ENCODE data around the gene C8B. TPM values are rescaled to one million over a fixed set of nuclear protein-coding genes. Genes with fewer than 3 reads are reported as not detected.

The C8B gene
- total and polyA plus RNA-seq, 4 experiments from 2014 or later = not detected

DNA sequence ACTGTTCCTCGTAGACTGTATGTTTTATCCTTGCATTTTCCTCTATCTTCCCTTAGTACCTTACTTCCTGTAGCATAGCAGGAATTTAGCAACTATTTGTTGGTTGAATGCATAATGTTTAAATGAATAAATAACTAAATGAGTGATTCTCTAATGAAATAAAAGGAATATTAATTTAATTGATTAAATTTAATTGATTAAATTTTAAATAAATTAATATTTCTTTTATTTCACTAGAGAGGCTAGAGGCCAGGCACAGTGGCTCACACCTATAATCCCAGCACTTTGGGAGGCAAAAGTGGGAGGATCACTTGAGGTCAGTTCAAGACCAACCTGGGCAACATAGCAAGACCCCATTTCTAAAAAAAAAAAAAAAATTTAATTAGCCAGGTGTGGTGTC lies 25.8 kb downstream of the C8B start:
- CTCF ChIA-PET (ENCODE audit: partially characterized antibody) = interaction anchor here (0.8 kb wide), 1 partner anchor 10 kb away, joined by 3 read pairs; no protein-coding TSS in a partner anchor

GRCh38 chr1:56939209-56939608 lies 26.6 kb downstream of the C8B start:
- POLR2A ChIA-PET (ENCODE audit: partially characterized antibody) = no interaction called here

More for the DNA sequence above, 25.8 kb downstream of the C8B start:
- no peak overlapping the region for H3K4me3 Mint-ChIP-seq
- no peak for DNase-seq
- H3K36me3 Mint-ChIP-seq = no peaks in the 10 kb centered on the region
- no peak overlapping the region for H3K4me3 ChIP-seq (ENCODE audit: low read length in 2 of 2)
- no peak overlapping the region for H3K27ac ChIP-seq (ENCODE audit: low read depth, low read length)
- no peaks in the 10 kb centered on the region for H3K9me3 ChIP-seq (ENCODE audit: control insufficient read depth in 1 of 2, low read length in 2 of 2)
- H3K4me1 Mint-ChIP-seq = no peaks in the 10 kb centered on the region
- peaks cover 0 to 3% (median 0%) of the 10 kb centered on the region in 8 donors for H3K9me3 Mint-ChIP-seq
- H3K27ac Mint-ChIP-seq = no peak overlapping the region
- no peaks in the 10 kb centered on the region for H3K4me1 ChIP-seq (ENCODE audit: insufficient read depth, low read length)
- POLR2A ChIA-PET (ENCODE audit: partially characterized antibody) = no interaction called here
- no peaks in the 10 kb centered on the region for H3K27me3 ChIP-seq (ENCODE audit: insufficient read depth, low read length)
- peaks cover 0 to 3% of the 10 kb centered on the region in 2 donors for H3K27me3 Mint-ChIP-seq
- H3K36me3 ChIP-seq (ENCODE audit: insufficient read depth, low read length) = no peaks in the 10 kb centered on the region
- intact Hi-C loops (cut with micrococcal nuclease) = no loop called here

DNA sequence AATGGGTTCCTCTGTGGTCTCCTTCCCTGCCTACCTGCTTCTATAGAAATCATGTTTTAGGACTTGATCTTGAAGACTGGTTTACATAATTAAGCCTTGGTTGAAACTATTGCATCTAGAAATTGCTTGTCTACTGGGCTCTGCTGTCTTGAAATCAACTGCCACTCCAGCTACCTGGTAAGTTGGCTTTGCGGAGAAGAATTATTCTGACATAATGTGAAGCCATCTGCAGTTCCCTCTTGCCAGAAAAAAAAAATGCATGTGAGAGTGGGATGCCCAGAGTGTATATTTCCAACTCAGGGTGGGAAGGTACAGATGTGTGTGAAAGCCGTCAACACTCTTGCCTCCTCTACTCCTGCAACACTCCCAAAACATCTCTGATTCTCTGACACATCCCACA lies 27.2 kb downstream of the C8B start:
- POLR2A ChIA-PET (ENCODE audit: partially characterized antibody) = no interaction called here
- H3K4me1 ChIP-seq (ENCODE audit: insufficient read depth, low read length) = no peaks in the 10 kb centered on the region
- H3K4me1 Mint-ChIP-seq = no peaks in the 10 kb centered on the region
- H3K9me3 Mint-ChIP-seq = peaks cover 0 to 3% (median 0%) of the 10 kb centered on the region in 8 donors
- no peak overlapping the region for H3K27ac Mint-ChIP-seq
- CTCF ChIA-PET (ENCODE audit: partially characterized antibody) = no interaction called here
- no peak overlapping the region for H3K4me3 Mint-ChIP-seq
- H3K36me3 Mint-ChIP-seq = no peaks in the 10 kb centered on the region
- no peak overlapping the region for H3K4me3 ChIP-seq (ENCODE audit: low read length in 2 of 2)
- no peak overlapping the region for H3K27ac ChIP-seq (ENCODE audit: low read depth, low read length)
- H3K27me3 ChIP-seq (ENCODE audit: insufficient read depth, low read length) = no peaks in the 10 kb centered on the region
- no peaks in the 10 kb centered on the region for H3K36me3 ChIP-seq (ENCODE audit: insufficient read depth, low read length)
- DNase-seq = no peak
- intact Hi-C loops (cut with micrococcal nuclease) = no loop called here
- no peaks in the 10 kb centered on the region for H3K9me3 ChIP-seq (ENCODE audit: control insufficient read depth in 1 of 2, low read length in 2 of 2)
- peaks cover 0 to 3% of the 10 kb centered on the region in 2 donors for H3K27me3 Mint-ChIP-seq

More at GRCh38 chr1:56939209-56939608, 26.6 kb downstream of the C8B start:
- no peaks in the 10 kb centered on the region for H3K36me3 ChIP-seq (ENCODE audit: insufficient read depth, low read length)
- CTCF ChIA-PET (ENCODE audit: partially characterized antibody) = no interaction called here
- Mint-ChIP-seq H3K27me3 (peaks cover 0 to 3% of the 10 kb centered on the region in 2 donors), H3K4me1 (no peaks in the 10 kb centered on the region), H3K9me3 (peaks cover 0 to 3% (median 0%) of the 10 kb centered on the region in 8 donors), H3K36me3 (no peaks in the 10 kb centered on the region), H3K27ac (no peak overlapping the region), H3K4me3 (no peak overlapping the region)
- no peak overlapping the region for H3K4me3 ChIP-seq (ENCODE audit: low read length in 2 of 2)
- H3K4me1 ChIP-seq (ENCODE audit: insufficient read depth, low read length) = no peaks in the 10 kb centered on the region
- H3K9me3 ChIP-seq (ENCODE audit: control insufficient read depth in 1 of 2, low read length in 2 of 2) = no peaks in the 10 kb centered on the region
- no peaks in the 10 kb centered on the region for H3K27me3 ChIP-seq (ENCODE audit: insufficient read depth, low read length)
- intact Hi-C loops (cut with micrococcal nuclease) = no loop called here
- H3K27ac ChIP-seq (ENCODE audit: low read depth, low read length) = no peak overlapping the region
- no peak for DNase-seq

DNA sequence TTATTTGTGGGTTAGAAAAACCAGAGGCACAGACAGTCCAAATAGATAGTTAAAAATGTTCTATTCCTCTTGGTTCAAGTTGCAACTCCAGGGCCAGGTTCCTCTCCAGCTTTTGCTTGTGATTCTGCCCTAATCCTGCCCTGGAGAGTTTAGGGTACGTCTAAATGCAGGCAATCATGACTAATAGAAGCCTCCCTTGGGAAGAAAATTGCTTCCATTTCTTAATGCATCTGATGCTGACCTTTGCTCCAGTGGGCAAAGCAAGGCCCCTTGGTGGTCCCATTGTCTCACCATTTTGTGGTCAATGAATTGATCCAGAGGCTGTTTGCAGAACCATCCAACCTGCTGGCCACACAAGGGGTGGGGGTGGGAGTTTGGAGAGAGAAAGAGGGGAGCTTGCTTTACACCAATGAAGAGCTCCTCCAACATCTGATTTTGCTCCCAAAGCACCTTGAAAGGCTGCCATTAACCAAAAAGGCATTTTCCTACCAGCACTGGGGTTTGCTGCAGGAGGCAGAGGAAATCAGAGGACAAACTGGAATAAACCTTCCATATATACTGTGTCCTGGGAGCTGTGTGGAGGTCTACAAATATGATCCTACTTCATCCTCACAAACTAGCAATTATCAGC lies 31.3 kb downstream of the C8B start:
- H3K27me3 Mint-ChIP-seq = peaks cover 0 to 2% of the 10 kb centered on the region in 2 donors
- Histone ChIP-seq H3K36me3 (ENCODE audit: insufficient read depth, low read length) (no peaks in the 10 kb centered on the region), H3K27me3 (ENCODE audit: insufficient read depth, low read length) (no peaks in the 10 kb centered on the region), H3K9me3 (ENCODE audit: control insufficient read depth in 1 of 2, low read length in 2 of 2) (no peaks in the 10 kb centered on the region), H3K4me3 (ENCODE audit: low read length in 2 of 2) (no peak overlapping the region), H3K4me1 (ENCODE audit: insufficient read depth, low read length) (no peaks in the 10 kb centered on the region), H3K27ac (ENCODE audit: low read depth, low read length) (no peak overlapping the region)
- H3K4me3 Mint-ChIP-seq = no peak overlapping the region
- no peak for DNase-seq
- peaks cover 0 to 4% (median 0%) of the 10 kb centered on the region in 8 donors for H3K9me3 Mint-ChIP-seq
- CTCF ChIA-PET (ENCODE audit: partially characterized antibody) = no interaction called here
- no peak overlapping the region for H3K27ac Mint-ChIP-seq
- H3K36me3 Mint-ChIP-seq = no peaks in the 10 kb centered on the region
- POLR2A ChIA-PET (ENCODE audit: partially characterized antibody) = no interaction called here
- intact Hi-C loops (cut with micrococcal nuclease) = no loop called here
- H3K4me1 Mint-ChIP-seq = no peaks in the 10 kb centered on the region

DNA sequence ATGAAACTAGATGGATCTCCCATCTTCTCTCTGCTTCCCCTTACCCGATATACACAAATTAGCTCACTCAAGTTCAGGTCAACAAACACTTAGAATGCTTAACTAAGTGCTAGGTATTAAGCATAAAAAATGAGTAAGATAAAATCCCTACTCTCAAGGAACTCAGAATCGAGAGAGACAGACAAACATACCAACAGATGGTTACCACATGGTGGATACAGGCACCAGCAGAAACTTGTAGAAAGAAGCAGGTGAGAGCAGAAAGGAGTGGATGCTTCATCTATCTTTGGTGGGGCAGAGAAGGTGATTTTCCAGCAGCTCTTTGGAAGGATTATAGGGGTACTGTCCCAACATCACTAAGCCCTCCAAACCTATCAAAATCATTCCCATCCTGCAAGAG lies 32.2 kb downstream of the C8B start:
- Histone ChIP-seq H3K27me3 (ENCODE audit: insufficient read depth, low read length) (no peaks in the 10 kb centered on the region), H3K9me3 (ENCODE audit: control insufficient read depth in 1 of 2, low read length in 2 of 2) (no peaks in the 10 kb centered on the region), H3K4me1 (ENCODE audit: insufficient read depth, low read length) (no peaks in the 10 kb centered on the region), H3K27ac (ENCODE audit: low read depth, low read length) (no peak overlapping the region), H3K4me3 (ENCODE audit: low read length in 2 of 2) (no peak overlapping the region), H3K36me3 (ENCODE audit: insufficient read depth, low read length) (no peaks in the 10 kb centered on the region)
- DNase-seq = no peak
- Mint-ChIP-seq H3K27me3 (peaks cover 0 to 2% of the 10 kb centered on the region in 2 donors), H3K9me3 (peaks cover 0 to 4% (median 0%) of the 10 kb centered on the region in 8 donors), H3K4me3 (no peak overlapping the region), H3K36me3 (no peaks in the 10 kb centered on the region), H3K27ac (no peak overlapping the region), H3K4me1 (no peaks in the 10 kb centered on the region)
- intact Hi-C loops (cut with micrococcal nuclease) = no loop called here
- ChIA-PET POLR2A (ENCODE audit: partially characterized antibody) (no interaction called here), CTCF (ENCODE audit: partially characterized antibody) (no interaction called here)

- H3K36me3 ChIP-seq (ENCODE audit: insufficient read depth, low read length) = no peaks in the 10 kb centered on the region
- ChIA-PET CTCF (ENCODE audit: partially characterized antibody) (no interaction called here), POLR2A (ENCODE audit: partially characterized antibody) (no interaction called here)
- Mint-ChIP-seq H3K4me3 (no peak overlapping the region), H3K9me3 (peaks cover 0 to 4% (median 0%) of the 10 kb centered on the region in 8 donors), H3K4me1 (no peaks in the 10 kb centered on the region), H3K27me3 (peaks cover 0 to 4% of the 10 kb centered on the region in 2 donors), H3K36me3 (no peaks in the 10 kb centered on the region), H3K27ac (no peak overlapping the region)
- H3K27ac ChIP-seq (ENCODE audit: low read depth, low read length) = no peak overlapping the region
- intact Hi-C loops (cut with micrococcal nuclease) = no loop called here
- no peak for DNase-seq
- no peaks in the 10 kb centered on the region for H3K4me1 ChIP-seq (ENCODE audit: insufficient read depth, low read length)
- H3K9me3 ChIP-seq (ENCODE audit: control insufficient read depth in 1 of 2, low read length in 2 of 2) = no peaks in the 10 kb centered on the region
- no peak overlapping the region for H3K4me3 ChIP-seq (ENCODE audit: low read length in 2 of 2)
- no peaks in the 10 kb centered on the region for H3K27me3 ChIP-seq (ENCODE audit: insufficient read depth, low read length)
Observed at GRCh38 chr1:56933161-56933560, 32.7 kb downstream of the C8B start.

DNA sequence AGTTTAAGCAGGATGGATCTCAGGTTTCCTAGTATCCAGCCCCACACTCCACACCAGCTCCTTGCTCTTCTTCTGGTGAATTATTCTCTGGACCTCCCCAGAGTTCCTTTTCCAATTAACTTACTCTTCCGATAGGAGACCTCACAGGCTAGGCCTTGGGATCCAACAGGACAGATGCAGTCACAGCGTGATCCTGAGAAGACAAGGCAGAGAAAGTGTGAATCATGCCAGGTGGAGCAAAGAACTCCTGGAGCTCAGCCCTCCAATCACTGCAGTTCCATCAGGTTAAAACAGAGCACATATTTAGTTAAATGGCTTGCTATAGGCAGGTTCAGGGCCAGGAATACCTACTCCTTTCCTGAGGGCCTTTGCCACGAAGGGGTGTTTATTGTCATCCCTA lies 34.1 kb downstream of the C8B start:
- no peak for DNase-seq
- no peak overlapping the region for H3K4me3 ChIP-seq (ENCODE audit: low read length in 2 of 2)
- Mint-ChIP-seq H3K27me3 (peaks cover 0 to 2% of the 10 kb centered on the region in 2 donors), H3K4me3 (no peak overlapping the region), H3K27ac (no peak overlapping the region), H3K36me3 (no peaks in the 10 kb centered on the region), H3K4me1 (no peaks in the 10 kb centered on the region), H3K9me3 (peaks cover 0 to 3% (median 0%) of the 10 kb centered on the region in 8 donors)
- H3K36me3 ChIP-seq (ENCODE audit: insufficient read depth, low read length) = no peaks in the 10 kb centered on the region
- no peaks in the 10 kb centered on the region for H3K27me3 ChIP-seq (ENCODE audit: insufficient read depth, low read length)
- no peaks in the 10 kb centered on the region for H3K4me1 ChIP-seq (ENCODE audit: insufficient read depth, low read length)
- CTCF ChIA-PET (ENCODE audit: partially characterized antibody) = no interaction called here
- no peaks in the 10 kb centered on the region for H3K9me3 ChIP-seq (ENCODE audit: control insufficient read depth in 1 of 2, low read length in 2 of 2)
- no peak overlapping the region for H3K27ac ChIP-seq (ENCODE audit: low read depth, low read length)
- intact Hi-C loops (cut with micrococcal nuclease) = no loop called here
- POLR2A ChIA-PET (ENCODE audit: partially characterized antibody) = no interaction called here

Data from CD4-positive, alpha-beta memory T cell (primary cell).